Measurements from ENCODE around the gene PLB1.

The PLB1 gene

GRCh38 chr2:28526527-28527132 is 30.8 kb downstream of the PLB1 start:
- H3K4me3 ChIP-seq (ENCODE audit: control insufficient read depth, low read depth, low read length) = no peak overlapping the region
- DNase-seq (ENCODE audit: low read depth) = no peak
- no peak for TF ChIP-seq CTCF (conservative IDR thresholded peaks at IDR 0.05; ENCODE audit: control insufficient read depth, insufficient read depth, low read depth, low read length)

- no peak for DNase-seq (ENCODE audit: low read depth)
- no peak for TF ChIP-seq CTCF (conservative IDR thresholded peaks at IDR 0.05; ENCODE audit: control insufficient read depth, insufficient read depth, low read depth, low read length)
- H3K4me3 ChIP-seq (ENCODE audit: control insufficient read depth, low read depth, low read length) = no peak overlapping the region
Observed at GRCh38 chr2:28527196-28527595, 31.3 kb downstream of the PLB1 start.

GRCh38 chr2:28528206-28528605 is 32.3 kb downstream of the PLB1 start:
- no peak for TF ChIP-seq CTCF (conservative IDR thresholded peaks at IDR 0.05; ENCODE audit: control insufficient read depth, insufficient read depth, low read depth, low read length)
- H3K4me3 ChIP-seq (ENCODE audit: control insufficient read depth, low read depth, low read length) = no peak overlapping the region
- DNase-seq (ENCODE audit: low read depth) = no peak

- no peak for DNase-seq (ENCODE audit: low read depth)
- TF ChIP-seq CTCF (conservative IDR thresholded peaks at IDR 0.05; ENCODE audit: control insufficient read depth, insufficient read depth, low read depth, low read length) = no peak
Observed at GRCh38 chr2:28530782-28531181, 34.9 kb downstream of the PLB1 start.

GRCh38 chr2:28532399-28532798 is 36.5 kb downstream of the PLB1 start:
- no peak overlapping the region for H3K4me3 ChIP-seq (ENCODE audit: control insufficient read depth, low read depth, low read length)
- no peak for TF ChIP-seq CTCF (conservative IDR thresholded peaks at IDR 0.05; ENCODE audit: control insufficient read depth, insufficient read depth, low read depth, low read length)
- no peak for DNase-seq (ENCODE audit: low read depth)

More at GRCh38 chr2:28530782-28531181, 34.9 kb downstream of the PLB1 start:
- no peak overlapping the region for H3K4me3 ChIP-seq (ENCODE audit: control insufficient read depth, low read depth, low read length)

GRCh38 chr2:28533044-28533680 is 37.3 kb downstream of the PLB1 start:
- no peak overlapping the region for H3K4me3 ChIP-seq (ENCODE audit: control insufficient read depth, low read depth, low read length)
- no peak for TF ChIP-seq CTCF (conservative IDR thresholded peaks at IDR 0.05; ENCODE audit: control insufficient read depth, insufficient read depth, low read depth, low read length)
- no peak for DNase-seq (ENCODE audit: low read depth)
